PFSK-1 (cell line): ENCODE measurements around the gene TBCD.

Experiments
- FOXP2 ChIP-seq: optimal IDR thresholded peaks from 2 replicates; pipeline ENCODE3; 2011; ENCODE audit warnings: borderline replicate concordance, control low read depth, inconsistent platforms; ENCODE audit not compliant: insufficient read depth; ENCODE audit errors: extremely low read length, extremely low read depth
- POLR2AphosphoS5 ChIP-seq: IDR thresholded peaks from 2 replicates; pipeline ENCODE4 v1.6.1; 2012; ENCODE audit warnings: low read depth, mild to moderate bottlenecking, control low read depth, low read length, moderate library complexity
- TAF1 ChIP-seq: IDR thresholded peaks from 2 replicates; pipeline ENCODE4 v1.6.1; 2012; ENCODE audit warnings: low read length, control low read depth, borderline replicate concordance; ENCODE audit not compliant: insufficient read depth
- TF ChIP-seq, protein P1 (sequence below), 2 experiments: IDR thresholded peaks; 2 replicates each; pipeline versions ENCODE4 v1.6.1 to v1.8.0; 2011 to 2012; ENCODE audit warnings: low read depth in 2 of 2, low read length in 2 of 2, control low read depth in 1 of 2, inconsistent platforms in 1 of 2, mild to moderate bottlenecking in 1 of 2, moderate library complexity in 1 of 2; ENCODE audit not compliant: insufficient read depth in 1 of 2

DNA sequence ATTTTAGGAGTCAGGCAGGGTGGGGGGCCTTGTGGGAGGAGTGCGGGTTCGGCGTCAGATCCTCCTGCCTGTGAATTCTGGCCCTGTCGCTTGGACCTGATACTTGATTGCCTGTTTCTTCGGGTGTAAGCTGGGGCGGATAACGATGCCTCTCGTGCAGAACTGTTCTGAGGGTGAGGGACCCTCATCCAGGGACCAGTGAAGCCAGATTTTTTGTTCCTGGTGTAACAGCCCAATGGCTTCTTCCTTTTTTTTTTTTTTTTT is 1.3 kb downstream of the TBCD start:
- TF ChIP-seq TAF1 = no peak
- TF ChIP-seq, protein P1, sequence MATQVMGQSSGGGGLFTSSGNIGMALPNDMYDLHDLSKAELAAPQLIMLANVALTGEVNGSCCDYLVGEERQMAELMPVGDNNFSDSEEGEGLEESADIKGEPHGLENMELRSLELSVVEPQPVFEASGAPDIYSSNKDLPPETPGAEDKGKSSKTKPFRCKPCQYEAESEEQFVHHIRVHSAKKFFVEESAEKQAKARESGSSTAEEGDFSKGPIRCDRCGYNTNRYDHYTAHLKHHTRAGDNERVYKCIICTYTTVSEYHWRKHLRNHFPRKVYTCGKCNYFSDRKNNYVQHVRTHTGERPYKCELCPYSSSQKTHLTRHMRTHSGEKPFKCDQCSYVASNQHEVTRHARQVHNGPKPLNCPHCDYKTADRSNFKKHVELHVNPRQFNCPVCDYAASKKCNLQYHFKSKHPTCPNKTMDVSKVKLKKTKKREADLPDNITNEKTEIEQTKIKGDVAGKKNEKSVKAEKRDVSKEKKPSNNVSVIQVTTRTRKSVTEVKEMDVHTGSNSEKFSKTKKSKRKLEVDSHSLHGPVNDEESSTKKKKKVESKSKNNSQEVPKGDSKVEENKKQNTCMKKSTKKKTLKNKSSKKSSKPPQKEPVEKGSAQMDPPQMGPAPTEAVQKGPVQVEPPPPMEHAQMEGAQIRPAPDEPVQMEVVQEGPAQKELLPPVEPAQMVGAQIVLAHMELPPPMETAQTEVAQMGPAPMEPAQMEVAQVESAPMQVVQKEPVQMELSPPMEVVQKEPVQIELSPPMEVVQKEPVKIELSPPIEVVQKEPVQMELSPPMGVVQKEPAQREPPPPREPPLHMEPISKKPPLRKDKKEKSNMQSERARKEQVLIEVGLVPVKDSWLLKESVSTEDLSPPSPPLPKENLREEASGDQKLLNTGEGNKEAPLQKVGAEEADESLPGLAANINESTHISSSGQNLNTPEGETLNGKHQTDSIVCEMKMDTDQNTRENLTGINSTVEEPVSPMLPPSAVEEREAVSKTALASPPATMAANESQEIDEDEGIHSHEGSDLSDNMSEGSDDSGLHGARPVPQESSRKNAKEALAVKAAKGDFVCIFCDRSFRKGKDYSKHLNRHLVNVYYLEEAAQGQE (IDR thresholded peaks at IDR 0.05; ENCODE audit: insufficient read depth in 1 of 2, low read depth in 2 of 2, low read length in 2 of 2) = no peak
- no peak for TF ChIP-seq POLR2AphosphoS5
- TF ChIP-seq FOXP2 = no peak
